HepG2 (cell line): ENCODE results near the gene NT5C3B. TPM values are rescaled to one million over a fixed set of nuclear protein-coding genes. Genes with fewer than 3 reads are reported as not detected.
A peak's percentile ranks its signal among the peaks of the same experiment; 100 is the strongest.

Experiments used
- ATF2 ChIP-seq: sonication (generic); formaldehyde crosslinking; IDR thresholded peaks from 2 replicates; pipeline ENCODE4 v1.4.0; 2020; ENCODE audit warnings: missing genetic modification reagents
- ATRX ChIP-seq: sonication (generic); formaldehyde crosslinking; IDR thresholded peaks from 2 replicates; pipeline ENCODE4 v1.4.0; 2020; ENCODE audit warnings: missing genetic modification reagents, borderline replicate concordance
- BHLHE40 ChIP-seq: IDR thresholded peaks from 2 replicates; pipeline ENCODE4 v1.6.1; 2011; ENCODE audit warnings: low read length, improper control_type of control experiment
- HMGXB3 ChIP-seq: sonication (generic); formaldehyde crosslinking; IDR thresholded peaks from 2 replicates; pipeline ENCODE4 v1.4.0; 2020; ENCODE audit warnings: missing genetic modification reagents, borderline replicate concordance
- KDM4B ChIP-seq: sonication (generic); formaldehyde crosslinking; IDR thresholded peaks from 2 replicates; pipeline ENCODE4 v1.4.0; 2020; ENCODE audit warnings: missing genetic modification reagents
- MAZ ChIP-seq, 2 experiments: sonication (generic) in 1 of 2; formaldehyde crosslinking in 1 of 2; IDR thresholded peaks; 2 replicates each; pipeline versions ENCODE4 v1.5.0 to v1.6.1; 2012 to 2020; ENCODE audit warnings: low read depth in 2 of 2, mild to moderate bottlenecking in 2 of 2, borderline replicate concordance in 1 of 2, improper control_type of control experiment in 1 of 2, low read length in 1 of 2, missing genetic modification reagents in 1 of 2, moderate library complexity in 1 of 2
- MEIS1 ChIP-seq: sonication (generic); formaldehyde crosslinking; IDR thresholded peaks from 2 replicates; pipeline ENCODE4 v1.9.0; 2021; ENCODE audit warnings: mild to moderate bottlenecking, missing genetic modification reagents, moderate library complexity, borderline replicate concordance
- SALL2 ChIP-seq: sonication (generic); formaldehyde crosslinking; IDR thresholded peaks from 2 replicates; pipeline ENCODE4 v1.8.1; 2023; ENCODE audit warnings: mild to moderate bottlenecking, missing genetic modification reagents, inconsistent platforms
- SNAPC4 ChIP-seq: sonication (generic); formaldehyde crosslinking; IDR thresholded peaks from 2 replicates; pipeline ENCODE4 v1.4.0; 2020; ENCODE audit warnings: mild to moderate bottlenecking, missing genetic modification reagents
- TRAFD1 ChIP-seq: sonication (generic); formaldehyde crosslinking; IDR thresholded peaks from 2 replicates; pipeline ENCODE4 v1.5.1; 2020; ENCODE audit warnings: missing genetic modification reagents, mild to moderate bottlenecking, borderline replicate concordance
- ZNF280B ChIP-seq: sonication (generic); formaldehyde crosslinking; IDR thresholded peaks from 2 replicates; pipeline ENCODE4 v1.5.0; 2020; ENCODE audit warnings: missing genetic modification reagents, mild to moderate bottlenecking, borderline replicate concordance
- polyA plus RNA-seq, 8 experiments: library from polyadenylated mRNA; depleted of rRNA in 3 of 8; stranded (reverse) in 7 of 8; unstranded in 1 of 8; fragments of >200 nt; fragmentation: Illumina TruSeq in 4 of 8; extraction: Trizol in 4 of 8; gene quantifications; 2 replicates each; pipeline versions ENCODE4 v1.2.1 to v1.2.3, GENCODE V29; 2011 to 2016; ENCODE audit warnings: low read depth in 4 of 8, missing spikeins in 1 of 8, mixed read lengths in 1 of 8; ENCODE audit not compliant: insufficient read depth in 1 of 8
- total RNA-seq, 5 experiments: library from RNA; depleted of rRNA; stranded (reverse); fragments of >200 nt; fragmentation: Illumina TruSeq; extraction: Trizol; gene quantifications; 2 replicates each; pipeline ENCODE4 v1.2.3, GENCODE V29; 2016; ENCODE audit warnings: low read depth in 1 of 5

NT5C3B gene
- total and polyA plus RNA-seq, 2 of the 13 experiments (the other 11 are each of a cell fraction or from before 2014, with no cell fraction given), result 104 to 126 TPM

GRCh38 chr17:41792845-41793783 lies 42.9 kb downstream of the NT5C3B start (continued):
- TF ChIP-seq KDM4B (CRISPR knock-in tag) (no peak), SNAPC4 (CRISPR knock-in tag) (no peak), SALL2 (CRISPR knock-in tag) (peak; percentile 42), ZNF280B (CRISPR knock-in tag) (no peak), MAZ (IDR thresholded peaks at IDR 0.05; ENCODE audit: borderline replicate concordance, low read depth, low read length) (no peak; the same call in 1 of the 2 replicates), MAZ (CRISPR knock-in tag; IDR thresholded peaks at IDR 0.05; ENCODE audit: low read depth) (no peak; the same call in none of the 2 replicates), ATRX (CRISPR knock-in tag) (no peak), ATF2 (no peak), TRAFD1 (CRISPR knock-in tag) (0 out of 2 replicates have a peak, but pooled peaks have one; percentile 70), MEIS1 (CRISPR knock-in tag) (peak; percentile 30; the same call in 1 of the 2 replicates), HMGXB3 (no peak; the same call in 1 of the 2 replicates), BHLHE40 (no peak)
